Upper lobe of left lung (tissue), 4 donors: Measurements from ENCODE around the gene GRM5.
"Not testable (repeated sequence)": the region's sequence is repeated elsewhere in the genome, so short reads cannot be mapped to it uniquely, and the experiment has no call there.

Experiments
- CTCF ChIP-seq, 6 experiments: fragments of 450-650 bp in 4 of 6; fragments of 200-600 bp in 2 of 6; sonication (generic) in 2 of 6; IDR thresholded peaks; one replicate each; pipeline ENCODE4 v1.5.1; 2016 to 2019; ENCODE audit warnings: antibody characterized with exemption in 6 of 6
- POLR2A ChIP-seq, 4 donors: fragments of 450-650 bp; IDR thresholded peaks; one replicate each; pipeline ENCODE4 v1.5.1; 2016 to 2017; ENCODE audit warnings: antibody characterized with exemption in 4 of 4, mild to moderate bottlenecking in 2 of 4

GRCh38 chr11:88846266-88846665, 219.5 kb downstream of the GRM5 start:
- TF ChIP-seq CTCF, POLR2A (IDR thresholded peaks at IDR 0.05): not testable (repeated sequence)
